Common myeloid progenitor, CD34-positive (primary cell): ENCODE data around the gene TUBGCP2.
"Not testable (repeated sequence)": the region's sequence is repeated elsewhere in the genome, so short reads cannot be mapped to it uniquely, and the experiment has no call there.

Experiments
- CTCF ChIA-PET: fragments of 350-600 bp; sonication (Branson Sonifier 250); formaldehyde crosslinking; loops from one replicate; lab custom pipeline; 2021; ENCODE audit warnings: antibody characterized with exemption; lab: Charles Lee
- POLR2A ChIA-PET: fragments of 350-600 bp; sonication (Branson Sonifier 250); formaldehyde crosslinking; loops from one replicate; lab custom pipeline; 2021; ENCODE audit warnings: antibody characterized with exemption; lab: Charles Lee
- DNase-seq, 3 donors: peaks; one replicate each; pipeline versions ENCODE4 v3.0.0 to v3.0.0-alpha.2; 2013
- H3K27ac ChIP-seq, 2 experiments: 1 replicate in 1 of 2; 2 replicates in 1 of 2; pipeline ENCODE4 v1.7.0; 2013; ENCODE audit warnings: inconsistent platforms in 2 of 2, low read length in 2 of 2, mild to moderate bottlenecking in 2 of 2, low read depth in 1 of 2, moderate library complexity in 1 of 2; ENCODE audit not compliant: severe bottlenecking in 2 of 2, insufficient read depth in 1 of 2, poor library complexity in 1 of 2
- H3K27me3 ChIP-seq, 5 experiments: replicated peaks in 2 of 5; 1 replicate in 3 of 5; 2 replicates in 2 of 5; pipeline versions ENCODE4 v1.6.1 to v1.7.0; 2013; ENCODE audit warnings: low read length in 4 of 5, mild to moderate bottlenecking in 2 of 5, moderate library complexity in 2 of 5, inconsistent platforms in 1 of 5; ENCODE audit not compliant: insufficient read depth in 5 of 5, control insufficient read depth in 4 of 5
- H3K36me3 ChIP-seq, 4 experiments: 1 replicate in 2 of 4; 2 replicates in 2 of 4; pipeline versions ENCODE4 v1.6.1 to v1.7.0; 2013; ENCODE audit warnings: low read length in 3 of 4, control low read depth in 1 of 4, mild to moderate bottlenecking in 1 of 4; ENCODE audit not compliant: control insufficient read depth in 4 of 4, insufficient read depth in 4 of 4
- H3K4me1 ChIP-seq, 4 experiments: 1 replicate in 3 of 4; 2 replicates in 1 of 4; pipeline versions ENCODE4 v1.6.1 to v1.7.1; 2013; ENCODE audit warnings: low read length in 3 of 4, mild to moderate bottlenecking in 3 of 4, control low read depth in 1 of 4, inconsistent platforms in 1 of 4, moderate library complexity in 1 of 4; ENCODE audit not compliant: control insufficient read depth in 4 of 4, insufficient read depth in 4 of 4; ENCODE audit errors: control extremely low read depth in 1 of 4
- H3K4me3 ChIP-seq, 7 experiments: 1 replicate in 4 of 7; 2 replicates in 3 of 7; pipeline versions ENCODE4 v1.5.1 to v1.7.0; 2013; ENCODE audit warnings: mild to moderate bottlenecking in 7 of 7, low read length in 6 of 7, moderate library complexity in 6 of 7, inconsistent platforms in 2 of 7, low read depth in 2 of 7, control low read depth in 1 of 7; ENCODE audit not compliant: insufficient read depth in 4 of 7, control insufficient read depth in 1 of 7; ENCODE audit errors: extremely low read depth in 1 of 7
- H3K9me3 ChIP-seq, 5 experiments: 1 replicate in 4 of 5; 2 replicates in 1 of 5; pipeline versions ENCODE4 v1.6.1 to v1.7.1; 2013; ENCODE audit warnings: low read length in 4 of 5, mild to moderate bottlenecking in 2 of 5, inconsistent platforms in 1 of 5, low read depth in 1 of 5, moderate library complexity in 1 of 5; ENCODE audit not compliant: control insufficient read depth in 4 of 5, insufficient read depth in 2 of 5; ENCODE audit errors: control extremely low read depth in 1 of 5
- WGBS: methylation state at CpG from one replicate; pipeline ENCODE4 v1.1.5; 2013; ENCODE audit not compliant: insufficient coverage; 5-methylcytosine and 5-hydroxymethylcytosine counted together

The TUBGCP2 gene

DNA sequence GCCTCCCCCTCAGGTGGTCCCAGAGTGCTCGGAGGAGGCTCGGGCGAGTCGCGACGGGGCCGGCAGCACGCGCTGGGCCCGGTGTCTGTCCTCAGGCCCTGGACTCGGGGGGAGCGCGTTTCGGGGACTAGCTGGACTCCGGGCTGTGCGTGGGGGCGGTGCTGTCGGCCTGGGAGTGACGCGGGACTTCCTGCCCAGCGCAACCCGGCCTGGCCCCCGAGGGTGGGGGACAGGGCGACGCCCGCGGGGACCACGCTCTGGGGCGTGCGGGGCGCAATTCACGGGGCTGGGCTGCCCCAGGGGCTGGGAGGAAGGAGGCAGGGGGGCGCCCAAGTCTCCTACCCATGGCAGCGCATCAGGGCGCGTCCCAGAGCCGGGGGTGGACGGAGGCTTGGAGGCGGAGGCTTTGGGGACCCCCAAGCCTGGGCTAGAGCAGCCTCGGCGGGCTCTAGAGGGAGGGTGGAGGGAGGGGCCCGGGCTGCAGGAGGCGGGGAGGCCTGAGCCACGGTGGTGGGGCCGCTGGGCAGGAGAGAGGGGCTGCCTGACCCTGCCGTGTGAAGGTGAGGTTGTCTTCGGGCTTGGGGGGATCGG lies 73.3 kb downstream of the TUBGCP2 start:
- peak overlapping the region in 2 of 7 experiments; percentile 36 to 52 for H3K4me3 ChIP-seq
- peaks cover 0 to 43% (median 34%) of the 10 kb centered on the region in 4 experiments for H3K4me1 ChIP-seq
- POLR2A ChIA-PET = no interaction called here
- 2% methylated on average over 32 of the region's 48 CpGs for WGBS
- no peaks in the 10 kb centered on the region for H3K36me3 ChIP-seq
- DNase-seq = peak in 1 of 3 donors; percentile 26
- CTCF ChIA-PET = no interaction called here
- no peak overlapping the region for H3K27ac ChIP-seq
- H3K27me3 ChIP-seq = peaks cover 0 to 83% (median 17%) of the 10 kb centered on the region in 5 experiments
- no peaks in the 10 kb centered on the region for H3K9me3 ChIP-seq

DNA sequence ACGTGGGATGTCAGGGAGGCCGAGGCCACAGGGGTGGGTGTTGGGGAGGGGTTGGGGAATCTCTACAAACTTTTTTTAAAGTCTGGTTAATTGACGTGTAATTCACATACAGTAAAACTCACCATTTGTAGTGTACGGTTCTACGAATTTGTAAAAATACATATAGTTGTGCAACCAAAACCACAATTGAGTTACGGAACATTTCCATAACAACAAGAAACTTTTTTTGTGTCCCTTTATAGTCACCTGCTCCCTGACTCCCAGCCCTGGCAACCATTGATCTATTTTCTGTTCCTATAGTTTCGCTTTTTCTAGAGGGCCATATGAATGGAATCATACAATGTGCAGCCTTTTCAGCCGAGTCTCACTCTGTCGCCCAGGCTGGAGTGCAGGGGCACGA lies 73.9 kb downstream of the TUBGCP2 start:
- H3K36me3 ChIP-seq, H3K9me3 ChIP-seq, H3K27ac ChIP-seq, POLR2A ChIA-PET: not testable (repeated sequence)
- peak in 1 of 3 donors; percentile 33 for DNase-seq
- peak overlapping the region in 1 of 7 experiments; percentile 52 for H3K4me3 ChIP-seq
- WGBS = 0% methylated on average over 1 of the region's 10 CpGs
- CTCF ChIA-PET = interaction anchor here (1.4 kb wide), 1 partner anchor 24 kb away, joined by 6 read pairs; no protein-coding TSS in a partner anchor
- H3K27me3 ChIP-seq = peaks cover 0 to 87% (median 17%) of the 10 kb centered on the region in 5 experiments
- peaks cover 0 to 41% (median 32%) of the 10 kb centered on the region in 4 experiments for H3K4me1 ChIP-seq

DNA sequence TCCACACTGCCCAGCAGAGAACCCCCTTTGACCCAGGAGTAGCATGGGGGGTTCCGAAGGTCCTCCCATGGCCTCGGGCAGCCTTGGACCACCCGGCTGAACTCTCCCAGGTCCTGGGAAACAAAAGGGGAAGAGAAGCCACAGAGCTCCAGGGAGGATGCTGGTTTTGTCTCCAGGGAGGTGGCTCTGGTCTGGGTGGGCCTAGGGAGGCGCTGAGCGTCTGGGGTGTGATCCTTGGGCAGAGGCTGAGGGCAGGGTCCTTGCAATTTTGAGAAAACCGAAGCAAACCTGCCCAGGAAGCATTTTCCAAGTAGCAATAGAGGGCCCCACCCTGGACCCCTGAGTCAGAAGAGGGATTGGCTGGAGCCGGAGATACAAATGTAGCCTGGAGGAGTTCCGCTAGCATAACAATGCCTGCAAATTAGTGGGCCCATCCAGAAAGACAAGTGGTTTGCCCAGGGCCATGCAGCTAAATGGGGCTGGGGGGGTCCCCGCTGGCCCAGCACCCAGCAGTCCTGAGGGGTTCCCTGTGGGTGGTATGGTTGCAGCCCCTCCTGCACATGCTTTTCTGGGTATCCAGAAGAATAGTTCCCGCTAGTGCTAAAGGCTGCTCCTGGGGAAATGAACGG lies 76.6 kb downstream of the TUBGCP2 start:
- no peak for DNase-seq
- ChIA-PET CTCF (no interaction called here), POLR2A (no interaction called here)
- Histone ChIP-seq H3K27ac (no peak overlapping the region), H3K36me3 (no peaks in the 10 kb centered on the region), H3K9me3 (no peaks in the 10 kb centered on the region), H3K4me1 (peaks cover 0 to 37% (median 27%) of the 10 kb centered on the region in 4 experiments), H3K27me3 (peaks cover 0 to 91% (median 23%) of the 10 kb centered on the region in 5 experiments), H3K4me3 (no peak overlapping the region)
- WGBS = 75% methylated on average over 11 of the region's 11 CpGs

DNA sequence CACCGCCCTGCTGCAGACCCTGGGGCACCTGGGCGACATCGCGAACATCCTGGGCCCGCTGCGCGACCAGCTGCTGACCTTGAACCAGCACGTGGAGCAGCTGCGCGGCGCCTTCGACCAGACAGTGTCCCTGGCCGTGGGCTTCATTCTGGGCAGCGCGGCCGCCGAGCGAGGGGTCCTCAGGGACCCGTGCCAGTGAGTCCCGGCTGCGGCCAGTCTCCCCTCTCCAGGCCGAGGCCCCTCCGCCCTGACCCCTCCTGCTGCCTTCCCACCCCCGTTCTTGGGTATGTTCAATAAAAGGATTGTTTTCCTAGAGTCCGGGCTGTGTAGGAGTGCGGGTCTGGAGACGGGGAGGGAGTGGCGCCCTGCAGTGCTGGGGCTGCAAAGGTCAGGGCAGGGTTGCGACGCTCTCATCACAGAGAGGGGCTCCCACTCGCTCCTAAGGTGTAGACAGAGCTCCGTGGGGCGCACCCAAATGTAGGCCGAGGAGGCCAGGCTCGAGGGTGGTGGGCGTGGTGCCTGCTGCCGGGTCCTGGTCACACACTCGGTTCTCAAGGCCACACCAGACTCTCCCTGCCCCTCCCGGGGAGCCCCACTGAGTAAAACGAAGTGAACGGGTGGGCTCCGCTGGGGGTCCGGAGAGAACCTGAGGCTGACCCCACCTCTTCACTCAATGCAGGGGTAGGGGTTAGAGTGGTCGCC lies 77.3 kb downstream of the TUBGCP2 start:
- H3K9me3 ChIP-seq = no peaks in the 10 kb centered on the region
- no peak overlapping the region for H3K4me3 ChIP-seq
- peaks cover 0 to 36% (median 22%) of the 10 kb centered on the region in 4 experiments for H3K4me1 ChIP-seq
- H3K27me3 ChIP-seq = peaks cover 0 to 91% (median 27%) of the 10 kb centered on the region in 5 experiments
- H3K27ac ChIP-seq = no peak overlapping the region
- ChIA-PET POLR2A (no interaction called here), CTCF (no interaction called here)
- no peaks in the 10 kb centered on the region for H3K36me3 ChIP-seq
- no peak for DNase-seq
- WGBS = 33% methylated on average over 38 of the region's 44 CpGs

DNA sequence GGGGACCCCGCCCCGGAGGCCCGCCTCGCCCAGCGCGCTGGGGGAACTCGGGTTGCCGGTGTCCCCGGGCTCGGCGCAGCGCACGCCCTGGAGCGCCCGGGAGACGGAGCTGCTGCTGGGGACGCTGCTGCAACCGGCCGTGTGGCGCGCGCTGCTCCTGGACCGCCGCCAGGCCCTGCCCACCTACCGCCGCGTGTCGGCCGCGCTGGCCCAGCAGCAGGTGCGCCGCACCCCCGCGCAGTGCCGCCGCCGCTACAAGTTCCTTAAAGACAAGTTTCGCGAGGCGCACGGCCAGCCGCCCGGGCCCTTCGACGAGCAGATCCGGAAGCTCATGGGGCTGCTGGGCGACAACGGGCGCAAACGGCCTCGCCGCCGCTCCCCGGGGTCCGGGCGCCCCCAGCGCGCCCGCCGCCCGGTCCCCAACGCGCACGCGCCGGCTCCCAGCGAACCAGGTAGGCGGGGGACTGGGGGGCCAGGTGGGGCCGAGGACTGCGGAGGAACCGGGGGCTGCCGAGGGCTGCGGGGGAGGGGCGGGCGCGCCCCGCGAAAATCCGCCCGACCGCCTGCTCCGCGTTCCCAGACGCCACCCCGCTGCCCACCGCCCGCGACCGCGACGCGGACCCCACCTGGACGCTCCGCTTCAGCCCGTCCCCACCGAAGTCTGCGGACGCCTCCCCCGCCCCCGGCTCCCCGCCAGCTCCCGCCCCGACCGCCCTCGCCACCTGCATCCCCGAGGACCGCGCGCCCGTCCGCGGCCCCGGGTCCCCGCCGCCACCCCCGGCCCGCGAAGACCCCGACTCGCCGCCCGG lies 78.1 kb downstream of the TUBGCP2 start:
- no peak overlapping the region for H3K27ac ChIP-seq
- POLR2A ChIA-PET = no interaction called here
- peaks cover 0 to 91% (median 25%) of the 10 kb centered on the region in 5 experiments for H3K27me3 ChIP-seq
- peak; percentile 59 to 88 (median 81) for DNase-seq
- peaks cover 0 to 37% (median 19%) of the 10 kb centered on the region in 4 experiments for H3K4me1 ChIP-seq
- H3K9me3 ChIP-seq = no peaks in the 10 kb centered on the region
- H3K4me3 ChIP-seq = peak overlapping the region in 3 of 7 experiments; percentile 19 to 48 (median 23)
- CTCF ChIA-PET = no interaction called here
- no peaks in the 10 kb centered on the region for H3K36me3 ChIP-seq
- WGBS = 1% methylated on average over 78 of the region's 122 CpGs

DNA sequence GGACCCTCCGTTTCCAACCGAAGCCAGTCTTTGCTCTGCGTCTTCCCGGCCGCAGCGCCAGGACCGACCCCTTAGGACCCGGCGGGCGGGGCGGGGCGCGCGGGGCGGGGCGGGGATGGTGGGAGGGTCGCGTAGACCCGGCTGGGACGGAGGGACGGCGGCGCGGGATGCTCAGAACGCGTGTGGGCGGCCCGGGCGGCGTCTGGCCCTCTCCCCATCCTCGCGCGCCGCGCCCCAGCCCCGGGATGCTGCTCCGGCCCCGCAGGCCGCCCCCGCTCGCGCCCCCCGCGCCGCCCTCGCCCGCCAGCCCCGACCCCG lies 78.7 kb downstream of the TUBGCP2 start, which contains the start of gene UTF1:
TSS of gene UTF1 (plus strand) at position 174 of the 318 bp plus-strand sequence. CDS start at position 246, 72 bp downstream.
- H3K27me3 ChIP-seq = peaks cover 0 to 91% (median 25%) of the 10 kb centered on the region in 5 experiments
- POLR2A ChIA-PET = no interaction called here
- DNase-seq = no peak
- H3K4me1 ChIP-seq = peaks cover 0 to 32% (median 15%) of the 10 kb centered on the region in 4 experiments
- CTCF ChIA-PET = no interaction called here
- 2% methylated on average over 25 of the region's 49 CpGs for WGBS
- no peaks in the 10 kb centered on the region for H3K36me3 ChIP-seq
- no peak within 1 kb of the TSS for H3K27ac ChIP-seq
- H3K9me3 ChIP-seq = no peaks in the 10 kb centered on the region
- peak within 1 kb of the TSS in 3 of 7 experiments; percentile 19 to 48 (median 23) for H3K4me3 ChIP-seq
